Hepatocyte (in vitro differentiated cells): ENCODE measurements around the gene WDR87.

Source experiments
- EZH2 ChIP-seq: fragments of 200-600 bp; sonication (generic); IDR thresholded peaks from 2 replicates; pipeline ENCODE4 v1.6.1; 2016; ENCODE audit warnings: antibody characterized with exemption, mild to moderate bottlenecking, borderline replicate concordance
- TF ChIP-seq, protein P1 (sequence below): fragments of 200-600 bp; sonication (generic); IDR thresholded peaks from 2 replicates; pipeline ENCODE4 v1.5.1; 2016; ENCODE audit warnings: antibody characterized with exemption, mild to moderate bottlenecking; ENCODE audit not compliant: poor library complexity

DNA sequence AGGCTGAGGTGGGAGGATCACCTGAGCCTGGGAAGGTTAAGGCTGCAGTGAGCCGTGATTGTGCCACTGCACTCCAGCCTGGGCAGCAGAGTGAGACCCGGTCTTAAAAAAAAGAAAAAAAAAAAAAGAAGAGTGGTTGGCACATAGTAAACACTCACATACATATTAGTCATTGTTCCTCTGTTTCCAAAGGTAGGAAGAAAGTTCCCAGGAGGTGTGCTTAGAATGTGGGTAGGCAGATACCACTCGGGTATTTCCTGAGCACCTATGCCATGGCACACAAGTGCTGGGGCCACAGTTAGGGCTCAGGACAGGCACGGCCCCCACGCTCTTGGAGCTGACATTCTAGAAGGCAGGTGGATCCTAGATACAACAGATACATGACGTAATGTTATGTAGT is 42.0 kb upstream of the WDR87 start:
- TF ChIP-seq, protein P1, sequence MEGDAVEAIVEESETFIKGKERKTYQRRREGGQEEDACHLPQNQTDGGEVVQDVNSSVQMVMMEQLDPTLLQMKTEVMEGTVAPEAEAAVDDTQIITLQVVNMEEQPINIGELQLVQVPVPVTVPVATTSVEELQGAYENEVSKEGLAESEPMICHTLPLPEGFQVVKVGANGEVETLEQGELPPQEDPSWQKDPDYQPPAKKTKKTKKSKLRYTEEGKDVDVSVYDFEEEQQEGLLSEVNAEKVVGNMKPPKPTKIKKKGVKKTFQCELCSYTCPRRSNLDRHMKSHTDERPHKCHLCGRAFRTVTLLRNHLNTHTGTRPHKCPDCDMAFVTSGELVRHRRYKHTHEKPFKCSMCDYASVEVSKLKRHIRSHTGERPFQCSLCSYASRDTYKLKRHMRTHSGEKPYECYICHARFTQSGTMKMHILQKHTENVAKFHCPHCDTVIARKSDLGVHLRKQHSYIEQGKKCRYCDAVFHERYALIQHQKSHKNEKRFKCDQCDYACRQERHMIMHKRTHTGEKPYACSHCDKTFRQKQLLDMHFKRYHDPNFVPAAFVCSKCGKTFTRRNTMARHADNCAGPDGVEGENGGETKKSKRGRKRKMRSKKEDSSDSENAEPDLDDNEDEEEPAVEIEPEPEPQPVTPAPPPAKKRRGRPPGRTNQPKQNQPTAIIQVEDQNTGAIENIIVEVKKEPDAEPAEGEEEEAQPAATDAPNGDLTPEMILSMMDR: no peak
- TF ChIP-seq EZH2: no peak
